T follicular helper cell (primary cell): ENCODE data around the gene EIF5A.
"Not testable (repeated sequence)": the region's sequence is repeated elsewhere in the genome, so short reads cannot be mapped to it uniquely, and the experiment has no call there.

Experiments used
- DNase-seq: peaks from one replicate; pipeline ENCODE4 v3.0.0-alpha.2; 2020; ENCODE audit warnings: low read depth

EIF5A gene

GRCh38 chr17:7330638-7331015 lies 23.2 kb downstream of the EIF5A start:
- no peak for DNase-seq

DNA sequence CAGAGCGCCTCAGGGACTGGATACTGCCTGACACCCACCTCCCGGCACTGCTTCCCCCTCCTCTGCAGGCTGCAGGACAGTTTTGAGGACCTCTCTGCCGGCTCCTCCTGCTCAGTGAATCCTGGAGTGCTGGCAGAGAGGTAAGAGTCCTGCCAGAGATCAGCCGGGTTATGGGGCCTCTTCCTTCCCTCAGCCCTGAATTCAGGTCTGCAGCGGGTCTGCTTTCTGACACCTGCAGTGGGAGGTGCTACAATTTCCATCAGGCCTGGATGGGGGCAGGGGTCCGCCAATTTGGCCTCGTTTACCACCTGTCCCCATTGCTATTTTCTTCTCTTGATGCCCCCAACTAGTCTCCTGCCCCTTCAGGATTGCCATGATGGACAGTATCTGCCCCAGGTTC lies 24.7 kb downstream of the EIF5A start:
- no peak for DNase-seq

DNA sequence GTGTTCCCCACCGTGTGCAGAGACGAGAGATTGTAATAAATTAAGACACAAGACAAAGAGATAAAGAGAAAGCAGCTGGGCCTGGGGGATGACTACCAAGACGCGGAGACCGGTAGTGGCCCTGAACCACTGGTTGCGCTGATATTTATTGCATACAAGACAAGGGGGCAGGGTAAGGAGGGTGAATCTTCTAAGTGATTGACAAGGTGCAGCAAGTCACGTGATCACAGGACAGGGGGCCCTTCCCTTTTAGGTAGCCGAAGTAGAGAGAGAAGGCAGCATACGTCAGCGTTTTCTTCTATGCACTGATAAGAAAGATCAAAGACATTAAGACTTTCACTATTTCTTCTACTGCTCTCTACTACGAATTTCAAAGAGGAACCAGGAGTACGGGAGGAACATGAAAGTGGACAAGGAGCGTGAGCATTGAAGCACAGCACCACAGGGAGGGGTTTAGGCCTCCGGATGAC lies 25.2 kb downstream of the EIF5A start:
- peak; percentile 53 for DNase-seq

GRCh38 chr17:7334938-7335538 lies 27.6 kb downstream of the EIF5A start:
- DNase-seq, result no peak

GRCh38 chr17:7335765-7336164 lies 28.3 kb downstream of the EIF5A start:
- not testable (repeated sequence) for DNase-seq

- peak; percentile 81 for DNase-seq
Observed at GRCh38 chr17:7336240-7337175, 29.1 kb downstream of the EIF5A start, which contains the start of gene ACAP1. Gene ACAP1, plus strand, starts transcription at chr17:7336529. Its CDS starts 206 bp downstream, at chr17:7336735.

DNA sequence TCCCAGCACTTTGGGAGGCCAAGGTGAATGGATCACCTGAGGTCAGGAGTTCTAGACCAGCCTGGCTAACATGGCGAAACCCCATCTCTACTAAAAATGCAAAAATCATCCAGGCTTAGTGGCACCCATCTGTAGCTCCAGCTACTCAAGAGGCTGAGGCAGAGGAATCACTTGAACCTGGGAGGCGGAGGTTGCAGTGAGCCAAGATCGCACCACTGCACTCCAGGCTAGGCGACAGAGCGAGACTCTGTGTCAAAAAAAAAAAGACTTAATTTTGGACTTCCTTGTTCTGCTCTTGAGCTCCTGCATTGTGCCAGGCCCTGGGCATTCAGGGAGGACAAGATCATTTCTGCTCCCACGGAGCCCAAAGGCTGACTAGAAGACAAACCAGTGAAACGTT lies 30.2 kb downstream of the EIF5A start:
- not testable (repeated sequence) for DNase-seq

DNA sequence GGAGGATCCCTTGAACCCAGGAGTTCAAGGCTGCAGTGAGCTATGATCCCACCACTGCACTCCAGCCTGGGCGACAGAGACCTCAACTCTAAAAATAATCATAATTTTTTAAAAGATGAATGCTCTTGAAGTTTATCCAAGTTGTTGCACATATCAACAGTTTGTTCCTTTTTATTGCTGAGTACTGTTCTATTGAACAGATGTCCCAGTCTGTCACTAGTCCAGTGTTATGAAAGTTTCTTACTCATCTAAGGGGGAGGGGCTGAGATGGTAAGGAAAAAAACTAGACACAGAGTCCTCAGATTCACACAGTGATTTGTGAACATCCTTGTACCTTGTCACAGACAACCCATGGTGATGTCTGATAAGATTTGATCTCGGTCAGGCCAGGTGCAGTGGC lies 32.8 kb downstream of the EIF5A start:
- DNase-seq, result no peak

DNA sequence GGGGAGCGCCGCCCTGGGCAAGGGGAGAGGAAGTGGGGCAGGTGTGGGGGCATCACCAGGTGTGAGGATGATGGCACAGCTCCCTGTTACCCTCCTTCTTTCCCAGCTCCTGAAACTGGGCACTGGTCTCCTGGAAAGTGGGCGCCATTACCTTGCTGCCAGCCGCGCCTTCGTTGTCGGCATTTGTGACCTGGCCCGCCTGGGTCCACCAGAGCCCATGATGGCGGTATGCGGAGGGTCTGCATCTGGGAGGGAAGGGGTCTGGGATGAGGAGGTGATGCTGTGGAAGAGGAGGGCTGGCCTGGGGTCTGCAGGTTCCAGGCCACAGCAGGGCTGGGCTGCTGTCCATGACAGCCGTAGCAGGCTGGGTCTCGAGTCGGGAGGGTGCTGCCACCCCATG lies 34.4 kb downstream of the EIF5A start:
- DNase-seq, result no peak

DNA sequence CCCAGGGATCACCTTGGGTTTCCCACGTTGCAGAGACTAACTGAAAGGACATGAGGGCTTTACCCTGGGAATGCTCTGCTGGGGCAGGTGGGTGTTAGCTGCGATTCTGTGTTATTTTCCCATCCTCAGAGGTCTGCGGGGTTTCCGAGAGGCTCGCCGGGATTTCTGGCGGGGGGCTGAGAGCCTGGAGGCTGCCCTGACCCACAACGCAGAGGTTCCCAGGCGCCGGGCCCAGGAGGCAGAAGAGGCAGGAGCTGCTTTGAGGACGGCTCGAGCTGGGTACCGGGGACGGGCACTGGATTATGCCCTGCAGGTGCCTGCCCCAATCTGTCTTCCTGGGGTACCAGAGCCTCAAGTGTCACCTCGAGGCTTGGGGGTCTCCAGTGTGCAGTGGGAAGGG lies 35.8 kb downstream of the EIF5A start:
- DNase-seq, result no peak

DNA sequence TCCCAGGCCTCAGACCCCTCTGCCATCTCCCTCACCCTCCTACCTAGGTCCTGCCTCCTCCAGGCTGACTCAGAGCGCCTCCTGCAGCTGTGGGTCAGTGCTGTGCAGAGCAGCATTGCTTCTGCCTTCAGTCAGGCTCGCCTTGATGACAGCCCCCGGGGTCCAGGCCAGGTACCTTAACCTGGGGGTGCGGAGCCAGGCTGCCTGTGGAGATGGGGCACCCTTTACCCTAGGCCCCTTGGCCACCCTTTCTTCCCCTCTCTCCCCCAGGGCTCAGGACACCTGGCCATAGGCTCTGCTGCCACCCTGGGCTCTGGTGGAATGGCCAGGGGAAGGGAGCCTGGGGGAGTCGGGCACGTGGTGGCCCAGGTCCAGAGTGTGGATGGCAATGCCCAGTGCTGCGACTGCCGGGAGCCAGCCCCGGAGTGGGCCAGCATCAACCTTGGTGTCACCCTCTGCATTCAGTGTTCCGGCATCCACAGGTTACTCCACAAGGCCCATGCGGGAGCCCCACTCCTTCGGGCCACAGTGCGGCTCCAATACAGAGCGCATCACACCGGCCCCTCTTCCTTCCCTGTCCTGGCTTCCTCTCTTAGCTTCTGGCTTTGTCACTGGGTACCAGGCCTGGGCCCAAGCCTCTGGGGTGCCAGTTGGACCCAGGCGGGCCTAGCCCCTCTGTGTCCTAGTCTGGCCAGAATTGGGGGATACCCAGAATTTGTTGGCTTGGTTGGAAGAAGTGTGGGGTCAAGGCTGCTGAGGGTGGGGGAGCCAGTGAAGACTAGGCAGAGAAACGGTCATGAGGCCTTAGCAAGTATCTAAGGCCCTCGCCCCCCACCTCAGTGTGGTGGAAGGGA lies 39.6 kb downstream of the EIF5A start:
- DNase-seq, result no peak

DNA sequence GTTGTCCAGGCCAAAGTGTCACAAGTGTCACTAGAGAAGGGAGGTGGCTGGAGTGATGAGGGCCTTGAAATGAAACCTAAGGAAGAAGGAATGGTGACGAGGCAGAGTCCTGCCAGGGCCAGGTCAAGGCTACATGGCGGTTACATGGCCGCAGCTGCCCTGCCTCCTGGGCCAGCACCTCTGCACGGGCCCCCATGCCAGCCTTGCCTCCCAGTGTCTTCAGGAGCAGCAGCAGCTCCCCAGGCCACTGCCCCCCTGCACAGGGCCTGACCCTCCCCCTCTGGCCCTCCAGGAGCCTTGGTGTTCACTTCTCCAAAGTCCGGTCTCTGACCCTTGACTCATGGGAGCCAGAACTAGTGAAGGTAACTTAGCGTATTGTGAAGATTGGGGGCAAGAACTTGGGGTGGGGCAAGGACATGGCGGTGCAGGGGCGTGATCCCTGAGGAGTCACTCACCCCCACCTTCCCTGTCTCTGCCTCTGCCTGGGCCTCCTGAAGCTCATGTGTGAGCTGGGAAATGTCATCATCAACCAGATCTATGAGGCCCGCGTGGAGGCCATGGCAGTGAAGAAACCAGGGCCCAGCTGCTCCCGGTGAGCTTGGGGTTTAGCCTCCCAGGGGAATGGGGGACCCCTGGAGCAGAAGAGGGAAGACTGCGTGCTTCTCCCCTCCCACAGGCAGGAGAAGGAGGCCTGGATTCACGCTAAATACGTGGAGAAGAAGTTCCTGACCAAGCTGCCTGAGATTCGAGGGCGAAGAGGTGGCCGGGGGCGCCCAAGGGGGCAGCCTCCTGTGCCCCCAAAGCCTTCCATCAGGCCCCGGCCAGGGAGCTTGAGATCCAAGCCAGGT lies 40.4 kb downstream of the EIF5A start:
- DNase-seq, result no peak

- no peak for DNase-seq
Observed at GRCh38 chr17:7348478-7349242, 41.2 kb downstream of the EIF5A start.

- peak; percentile 55 for DNase-seq
Observed at GRCh38 chr17:7351665-7352502, 44.5 kb downstream of the EIF5A start, which contains the start of gene KCTD11. Gene KCTD11, plus strand, starts transcription at chr17:7352162.

DNA sequence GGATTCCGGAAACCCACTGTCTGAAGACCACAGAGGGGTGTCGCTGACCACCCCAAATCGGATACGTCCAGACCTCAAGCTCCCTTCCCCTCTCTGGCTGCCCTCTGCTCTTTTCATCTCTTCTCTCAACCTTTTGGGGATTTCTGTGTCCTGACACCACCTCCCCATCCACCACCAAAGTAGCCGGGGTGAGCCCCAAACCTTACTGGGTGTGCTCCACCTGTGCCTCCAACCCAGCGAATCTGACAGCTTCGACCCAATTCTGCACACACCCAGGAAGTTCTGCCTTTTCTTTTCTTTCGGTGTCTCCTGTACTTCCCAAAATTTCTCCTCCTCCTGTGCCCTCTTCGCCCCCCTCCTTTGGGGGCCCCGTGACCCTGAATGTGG lies 45.1 kb downstream of the EIF5A start:
- no peak for DNase-seq

DNA sequence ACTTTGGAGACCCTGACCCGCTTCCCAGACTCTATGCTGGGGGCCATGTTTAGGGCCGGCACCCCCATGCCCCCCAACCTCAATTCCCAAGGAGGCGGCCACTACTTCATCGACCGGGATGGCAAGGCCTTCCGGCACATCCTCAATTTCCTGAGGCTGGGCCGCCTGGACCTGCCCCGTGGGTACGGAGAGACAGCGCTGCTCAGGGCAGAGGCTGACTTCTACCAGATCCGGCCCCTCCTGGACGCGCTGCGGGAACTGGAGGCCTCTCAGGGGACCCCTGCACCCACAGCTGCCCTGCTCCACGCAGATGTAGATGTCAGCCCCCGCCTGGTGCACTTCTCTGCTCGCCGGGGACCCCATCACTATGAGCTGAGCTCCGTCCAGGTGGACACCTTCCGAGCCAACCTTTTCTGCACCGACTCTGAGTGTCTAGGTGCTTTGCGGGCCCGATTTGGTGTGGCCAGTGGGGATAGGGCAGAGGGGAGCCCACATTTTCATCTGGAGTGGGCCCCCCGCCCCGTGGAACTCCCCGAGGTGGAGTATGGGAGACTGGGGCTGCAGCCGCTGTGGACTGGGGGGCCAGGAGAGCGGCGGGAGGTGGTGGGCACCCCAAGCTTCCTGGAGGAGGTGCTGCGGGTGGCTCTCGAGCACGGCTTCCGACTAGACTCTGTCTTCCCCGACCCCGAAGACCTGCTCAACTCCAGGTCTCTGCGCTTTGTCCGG lies 45.6 kb downstream of the EIF5A start:
- no peak for DNase-seq

DNA sequence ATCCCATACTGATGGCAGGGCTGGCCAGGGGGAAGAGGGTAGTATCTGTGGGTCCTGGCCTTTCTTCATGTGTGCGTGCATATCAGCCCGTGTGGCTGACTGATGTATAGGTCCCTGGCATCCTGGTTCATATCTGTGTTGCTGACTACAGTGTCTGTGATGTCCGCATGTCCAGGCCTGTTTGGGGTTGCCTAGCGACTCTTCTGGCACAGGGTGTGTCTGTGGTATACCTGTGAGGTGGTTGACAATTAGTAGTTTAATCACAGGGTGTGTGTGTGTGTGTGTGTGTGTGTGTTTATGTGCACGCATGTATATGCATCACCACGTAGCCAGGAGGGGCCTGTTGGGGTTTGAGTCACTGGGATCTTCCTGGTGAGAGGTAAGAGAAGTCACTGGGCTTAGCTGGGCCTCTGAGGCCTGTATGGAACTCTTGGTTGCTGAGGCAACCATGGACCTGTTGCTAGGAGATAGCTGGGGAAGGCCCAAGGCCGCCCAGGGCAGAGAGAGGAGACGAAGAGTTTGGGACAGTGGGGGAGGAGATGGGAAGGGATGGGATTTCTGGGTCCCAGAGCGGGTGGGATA lies 46.9 kb downstream of the EIF5A start:
- no peak for DNase-seq

- no peak for DNase-seq
Observed at GRCh38 chr17:7355053-7355452, 47.6 kb downstream of the EIF5A start, which contains the start of gene TMEM95. Gene TMEM95, plus strand, starts transcription at chr17:7355156. Its CDS starts 49 bp downstream, at chr17:7355205.
